Cardiac muscle cell (in vitro differentiated cells and primary cell): ENCODE measurements around the gene SERTM2. TPM values are rescaled to one million over a fixed set of nuclear protein-coding genes. Genes with fewer than 3 reads are reported as not detected.

Experiments used
- DNase-seq, 2 donors: peaks; one replicate each; pipeline versions ENCODE4 v3.0.0 to v3.0.0-alpha.2; 2010 to 2017; ENCODE audit warnings: low read depth in 1 of 2, low spot score in 1 of 2
- H3K27ac ChIP-seq: fragments of 200-600 bp; sonication (generic); 2 replicates; pipeline ENCODE4 v1.5.1; 2016
- H3K27me3 ChIP-seq: fragments of 200-600 bp; sonication (generic); 2 replicates; pipeline ENCODE4 v1.6.0; 2016; ENCODE audit warnings: control low read depth
- H3K36me3 ChIP-seq: fragments of 200-600 bp; sonication (generic); 2 replicates; pipeline ENCODE4 v1.5.1; 2016; ENCODE audit warnings: control low read depth
- H3K4me1 ChIP-seq: fragments of 200-600 bp; sonication (generic); 2 replicates; pipeline ENCODE4 v1.8.1; 2017; ENCODE audit warnings: low read depth, mild to moderate bottlenecking, mixed run types
- H3K4me3 ChIP-seq: fragments of 200-600 bp; sonication (generic); 2 replicates; pipeline ENCODE4 v1.5.1; 2016; ENCODE audit warnings: mild to moderate bottlenecking
- H3K9me3 ChIP-seq: fragments of 200-600 bp; sonication (generic); 2 replicates; pipeline ENCODE4 v1.5.1; 2017; ENCODE audit warnings: low read depth, mild to moderate bottlenecking, control low read depth
- polyA plus RNA-seq: library from polyadenylated mRNA; unstranded; fragments of >200 nt; fragmentation: Nextera tagmentation; extraction: Ambion mirVana; gene quantifications from 2 replicates; pipeline ENCODE4 v1.2.1, GENCODE V29; 2016
- total RNA-seq: library from RNA; depleted of rRNA; stranded (reverse); fragments of >200 nt; gene quantifications from 2 replicates; pipeline ENCODE4 v1.2.3, GENCODE V29; 2016
- TF ChIP-seq, protein P1 (sequence below): IDR thresholded peaks from 2 replicates; pipeline ENCODE4 v1.5.1; 2012; ENCODE audit warnings: low read depth, mild to moderate bottlenecking, low read length

The SERTM2 gene
- total RNA-seq (9.3 and 11.0 TPM in 2 replicates), polyA plus RNA-seq (11.9 and 12.7 TPM in 2 replicates)

GRCh38 chrX:111511477-111511876 lies at the start of gene SERTM2:
TSS of gene SERTM2 (plus strand) at chrX:111511645. CDS start at chrX:111518858, 7,213 bp downstream.
- Histone ChIP-seq H3K4me3 (peak within 1 kb of the TSS; percentile 23), H3K36me3 (no peaks in the 10 kb centered on the region), H3K4me1 (peaks cover 55% of the 10 kb centered on the region), H3K27me3 (no peaks in the 10 kb centered on the region), H3K9me3 (no peaks in the 10 kb centered on the region), H3K27ac (peak within 1 kb of the TSS; percentile 81)
- DNase-seq = peak; percentile 27 to 83
- TF ChIP-seq, protein P1, sequence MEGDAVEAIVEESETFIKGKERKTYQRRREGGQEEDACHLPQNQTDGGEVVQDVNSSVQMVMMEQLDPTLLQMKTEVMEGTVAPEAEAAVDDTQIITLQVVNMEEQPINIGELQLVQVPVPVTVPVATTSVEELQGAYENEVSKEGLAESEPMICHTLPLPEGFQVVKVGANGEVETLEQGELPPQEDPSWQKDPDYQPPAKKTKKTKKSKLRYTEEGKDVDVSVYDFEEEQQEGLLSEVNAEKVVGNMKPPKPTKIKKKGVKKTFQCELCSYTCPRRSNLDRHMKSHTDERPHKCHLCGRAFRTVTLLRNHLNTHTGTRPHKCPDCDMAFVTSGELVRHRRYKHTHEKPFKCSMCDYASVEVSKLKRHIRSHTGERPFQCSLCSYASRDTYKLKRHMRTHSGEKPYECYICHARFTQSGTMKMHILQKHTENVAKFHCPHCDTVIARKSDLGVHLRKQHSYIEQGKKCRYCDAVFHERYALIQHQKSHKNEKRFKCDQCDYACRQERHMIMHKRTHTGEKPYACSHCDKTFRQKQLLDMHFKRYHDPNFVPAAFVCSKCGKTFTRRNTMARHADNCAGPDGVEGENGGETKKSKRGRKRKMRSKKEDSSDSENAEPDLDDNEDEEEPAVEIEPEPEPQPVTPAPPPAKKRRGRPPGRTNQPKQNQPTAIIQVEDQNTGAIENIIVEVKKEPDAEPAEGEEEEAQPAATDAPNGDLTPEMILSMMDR = no peak

- TF ChIP-seq, protein P1 = no peak
- no peaks in the 10 kb centered on the region for H3K36me3 ChIP-seq
- H3K4me1 ChIP-seq = no peaks in the 10 kb centered on the region
- no peaks in the 10 kb centered on the region for H3K27me3 ChIP-seq
- H3K9me3 ChIP-seq = no peaks in the 10 kb centered on the region
- no peak overlapping the region for H3K4me3 ChIP-seq
- no peak for DNase-seq
- no peak overlapping the region for H3K27ac ChIP-seq
Observed at GRCh38 chrX:111465669-111466068, 45.8 kb upstream of the SERTM2 start.

DNA sequence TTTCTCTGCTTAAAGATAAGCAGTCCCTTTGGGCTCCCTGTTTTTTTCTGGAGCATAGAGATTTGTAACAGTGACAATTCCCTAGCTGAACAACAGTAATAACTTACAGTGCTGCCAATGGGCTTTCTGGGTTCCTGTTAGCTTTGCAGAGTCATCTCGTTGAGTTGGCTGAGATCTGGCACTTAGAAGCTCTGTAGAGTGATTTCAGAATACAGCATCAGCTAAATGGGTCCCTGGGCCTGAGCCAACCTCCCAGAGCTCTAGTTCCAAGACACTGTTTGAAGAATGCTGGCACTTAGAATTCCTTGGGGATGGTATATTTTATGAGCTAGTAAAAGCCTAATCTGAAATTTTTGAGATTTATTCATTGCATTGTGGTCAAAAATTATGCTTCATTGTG lies 43.5 kb upstream of the SERTM2 start:
- no peaks in the 10 kb centered on the region for H3K27me3 ChIP-seq
- TF ChIP-seq, protein P1 = no peak
- H3K9me3 ChIP-seq = no peaks in the 10 kb centered on the region
- no peaks in the 10 kb centered on the region for H3K4me1 ChIP-seq
- peak in 1 of 2 donors; percentile 52 for DNase-seq
- H3K4me3 ChIP-seq = no peak overlapping the region
- H3K36me3 ChIP-seq = no peaks in the 10 kb centered on the region
- H3K27ac ChIP-seq = no peak overlapping the region

DNA sequence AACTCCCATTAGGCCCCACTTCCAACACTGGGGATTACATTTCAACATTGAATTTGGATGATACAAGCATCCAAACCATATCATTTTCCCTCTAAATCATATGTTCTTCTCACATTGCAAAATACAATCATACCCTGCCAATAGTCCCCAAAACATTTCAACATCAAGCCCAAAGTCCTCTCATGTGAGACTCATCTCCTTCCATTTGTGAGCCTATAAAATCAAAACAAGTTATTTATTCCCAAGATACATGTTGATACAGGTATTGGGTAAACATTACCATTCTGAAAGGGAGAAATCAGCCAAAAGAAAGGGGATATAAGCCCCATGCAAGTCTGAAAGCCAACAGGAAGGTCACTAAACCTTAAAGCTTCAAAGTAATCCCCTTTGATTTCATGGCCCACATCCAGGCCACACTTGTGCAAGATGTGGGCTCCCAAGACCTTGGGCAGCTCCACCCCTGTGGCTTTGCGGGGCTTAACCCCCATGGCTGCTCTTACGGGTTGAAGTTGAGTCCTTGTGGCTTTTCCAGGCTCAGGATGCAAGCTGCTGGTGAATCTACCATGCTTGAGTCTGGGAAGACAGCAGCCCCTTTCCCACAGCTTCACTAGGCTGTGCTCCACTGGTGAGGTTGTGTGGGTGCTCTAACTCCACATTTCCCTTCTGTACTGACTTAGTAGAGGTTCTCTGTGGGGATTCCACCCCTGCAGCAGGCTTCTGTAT lies 40.6 kb upstream of the SERTM2 start:
- Histone ChIP-seq H3K27ac (no peak overlapping the region), H3K36me3 (no peaks in the 10 kb centered on the region), H3K27me3 (no peaks in the 10 kb centered on the region), H3K4me1 (no peaks in the 10 kb centered on the region), H3K4me3 (no peak overlapping the region), H3K9me3 (no peaks in the 10 kb centered on the region)
- no peak for DNase-seq
- TF ChIP-seq, protein P1 = no peak

DNA sequence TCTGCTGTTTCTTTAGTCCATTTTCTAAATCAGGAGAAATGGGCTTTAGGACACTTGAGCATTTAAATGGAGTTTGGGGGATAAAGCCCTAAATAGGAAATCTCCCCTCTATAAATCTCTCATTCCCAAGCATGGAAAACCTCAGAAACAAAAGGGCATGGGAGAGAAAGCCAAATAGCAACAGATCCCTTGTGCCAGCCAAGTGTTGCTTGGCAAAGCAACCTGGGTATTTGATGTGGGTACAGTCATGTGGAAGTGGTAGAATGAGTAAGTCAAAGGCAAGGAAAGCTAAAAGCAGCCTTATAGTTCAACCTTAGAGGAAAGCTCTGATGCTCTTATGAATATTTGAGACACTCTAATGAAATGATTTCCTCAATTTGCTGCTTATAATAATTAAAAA lies 29.5 kb upstream of the SERTM2 start:
- Histone ChIP-seq H3K36me3 (no peaks in the 10 kb centered on the region), H3K27me3 (no peaks in the 10 kb centered on the region), H3K4me1 (no peaks in the 10 kb centered on the region), H3K4me3 (no peak overlapping the region), H3K27ac (no peak overlapping the region), H3K9me3 (no peaks in the 10 kb centered on the region)
- DNase-seq = no peak
- TF ChIP-seq, protein P1 = no peak
